ENCODE measurements around the gene AGTPBP1. TPM values are rescaled to one million over a fixed set of nuclear protein-coding genes. Genes with fewer than 3 reads are reported as not detected.

Gene AGTPBP1
- total and polyA plus RNA-seq, 2 of the 8 experiments (the other 6 are each of a cell fraction or from before 2014, with no cell fraction given), result 13.4 to 65.2 TPM

DNA sequence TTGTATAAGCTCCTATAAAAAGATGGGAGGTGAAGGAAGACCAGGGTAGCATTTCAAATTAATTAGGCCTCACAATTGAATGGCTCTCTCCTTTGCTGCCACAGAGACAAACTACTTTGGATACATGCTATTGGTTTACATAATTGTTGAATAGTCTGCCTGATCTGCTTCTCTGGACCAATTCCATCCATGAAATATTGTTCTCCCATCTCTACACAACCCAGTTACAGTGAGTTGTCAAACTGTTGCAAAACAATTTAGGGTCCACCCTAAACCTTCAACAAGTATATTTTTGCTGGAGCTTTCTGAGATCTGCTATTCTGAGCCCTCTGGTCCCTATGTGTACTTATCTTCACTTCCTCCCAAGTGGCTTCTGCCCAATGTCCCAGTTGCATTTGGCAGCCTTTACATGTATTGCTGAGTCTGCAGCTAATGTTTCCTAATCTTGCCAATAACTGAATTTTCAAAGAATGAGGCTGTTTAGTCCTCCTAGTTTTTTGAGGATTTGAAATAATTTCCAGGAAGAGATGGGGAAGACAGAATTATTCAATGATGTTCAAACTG lies 38.9 kb downstream of the AGTPBP1 start (continued):
- TF ChIP-seq CHD1 (IDR thresholded peaks at IDR 0.05; ENCODE audit: low read depth, low read length) (no peak), SRF (IDR thresholded peaks at IDR 0.05; ENCODE audit: low read depth, low read length) (no peak)

All from H1 (cell line).